Astrocyte (in vitro differentiated cells and primary cell): ENCODE data around the gene METRN.

ENCODE experiments used
- CTCF ChIP-seq: IDR thresholded peaks from 2 replicates; pipeline ENCODE4 v1.5.1; 2011; ENCODE audit warnings: low read depth, mild to moderate bottlenecking, inconsistent platforms, low read length, moderate library complexity; ENCODE audit not compliant: insufficient read depth
- EZH2 ChIP-seq: IDR thresholded peaks from 2 replicates; pipeline ENCODE4 v1.6.1; 2012; ENCODE audit warnings: mild to moderate bottlenecking, low read length, inconsistent platforms; ENCODE audit not compliant: insufficient read depth

GRCh38 chr16:714558-715476 is at the start of gene METRN:
- TF ChIP-seq CTCF: no peak
- no peak for TF ChIP-seq EZH2
